ENCODE results near the gene EHMT1.

DNA sequence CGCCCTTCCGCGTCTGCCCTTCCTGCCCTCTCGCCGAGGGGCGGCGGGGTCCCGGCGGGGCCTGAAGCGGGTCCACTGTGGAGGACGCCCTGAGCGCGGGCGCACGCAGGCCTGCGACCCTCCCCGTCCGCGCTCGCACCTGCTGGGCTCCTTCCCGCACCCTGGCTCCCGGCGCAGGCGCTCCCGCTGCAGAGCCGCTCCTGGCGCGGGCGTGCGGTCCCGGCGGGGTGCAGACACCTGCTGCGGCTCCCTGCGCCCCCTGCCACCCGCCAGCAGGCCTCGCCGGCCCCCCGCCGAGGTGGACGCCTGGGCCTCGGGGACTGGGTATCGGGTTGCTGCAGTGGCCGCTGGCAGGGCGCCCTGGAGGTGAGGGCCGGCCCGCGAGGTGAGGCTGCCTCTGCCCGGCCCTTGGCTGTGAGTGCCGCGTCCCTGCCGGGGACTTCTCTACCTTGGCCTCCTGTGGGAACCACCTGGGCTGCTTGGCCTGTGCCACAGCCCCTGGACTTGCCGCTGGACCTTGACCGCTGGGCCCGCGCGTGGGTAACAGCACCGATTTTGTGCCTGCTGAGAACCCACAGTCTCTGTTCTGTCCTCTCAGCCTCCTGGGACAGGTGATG is 12.7 kb upstream of the EHMT1 start:
- TF ChIP-seq, protein P1, sequence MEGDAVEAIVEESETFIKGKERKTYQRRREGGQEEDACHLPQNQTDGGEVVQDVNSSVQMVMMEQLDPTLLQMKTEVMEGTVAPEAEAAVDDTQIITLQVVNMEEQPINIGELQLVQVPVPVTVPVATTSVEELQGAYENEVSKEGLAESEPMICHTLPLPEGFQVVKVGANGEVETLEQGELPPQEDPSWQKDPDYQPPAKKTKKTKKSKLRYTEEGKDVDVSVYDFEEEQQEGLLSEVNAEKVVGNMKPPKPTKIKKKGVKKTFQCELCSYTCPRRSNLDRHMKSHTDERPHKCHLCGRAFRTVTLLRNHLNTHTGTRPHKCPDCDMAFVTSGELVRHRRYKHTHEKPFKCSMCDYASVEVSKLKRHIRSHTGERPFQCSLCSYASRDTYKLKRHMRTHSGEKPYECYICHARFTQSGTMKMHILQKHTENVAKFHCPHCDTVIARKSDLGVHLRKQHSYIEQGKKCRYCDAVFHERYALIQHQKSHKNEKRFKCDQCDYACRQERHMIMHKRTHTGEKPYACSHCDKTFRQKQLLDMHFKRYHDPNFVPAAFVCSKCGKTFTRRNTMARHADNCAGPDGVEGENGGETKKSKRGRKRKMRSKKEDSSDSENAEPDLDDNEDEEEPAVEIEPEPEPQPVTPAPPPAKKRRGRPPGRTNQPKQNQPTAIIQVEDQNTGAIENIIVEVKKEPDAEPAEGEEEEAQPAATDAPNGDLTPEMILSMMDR (IDR thresholded peaks at IDR 0.05): no peak
- TF ChIP-seq POLR2A (IDR thresholded peaks at IDR 0.05): no peak
